ENCODE measurements around the gene ZNF497. TPM values are rescaled to one million over a fixed set of nuclear protein-coding genes. Genes with fewer than 3 reads are reported as not detected.

The ZNF497 gene
- total RNA-seq (2022; extraction: Qiagen RNA extraction; ENCODE audit: low read depth), result 0.80 to 1.8 TPM (median 1.5 TPM) in 5 replicates

DNA sequence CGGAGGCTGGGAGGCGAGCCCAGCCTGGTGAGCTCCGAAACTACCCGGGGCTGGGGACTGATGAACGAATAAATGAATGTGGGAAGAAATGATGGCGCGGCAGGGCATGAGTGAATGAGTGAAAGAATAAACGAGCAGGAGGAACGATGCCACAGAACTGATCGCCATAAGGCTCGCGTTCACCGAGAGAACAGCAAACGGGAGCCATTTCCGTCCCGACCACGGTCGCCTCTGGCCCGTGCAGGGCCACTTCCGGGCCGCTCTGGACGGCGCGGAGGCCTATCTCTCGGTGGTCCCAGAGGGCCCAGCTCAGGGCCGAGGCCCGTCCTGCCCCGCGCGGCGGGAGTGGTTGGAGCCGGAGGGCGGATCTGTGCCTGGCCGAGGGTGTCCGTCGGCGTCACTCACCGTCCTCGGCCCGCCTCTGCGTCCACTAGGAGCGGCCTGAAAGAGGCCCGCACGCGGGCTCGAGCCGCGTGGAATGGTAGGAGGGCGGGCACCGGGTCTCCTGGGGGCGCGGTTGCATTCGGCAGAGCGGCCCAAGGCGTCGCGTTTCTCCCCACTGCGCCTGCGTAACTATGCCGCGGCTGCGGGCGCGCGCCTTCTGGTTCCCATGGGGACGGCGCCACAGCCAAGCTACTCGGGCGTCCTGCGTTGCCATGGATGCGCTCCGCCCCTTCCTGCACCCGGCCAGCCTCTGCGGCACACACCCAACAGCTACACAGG lies at the start of gene ZNF497:
TSS of gene ZNF497 (minus strand) at position 480 of the 723 bp plus-strand sequence. CDS start 5,116 bp downstream, outside the sequence.

DNA sequence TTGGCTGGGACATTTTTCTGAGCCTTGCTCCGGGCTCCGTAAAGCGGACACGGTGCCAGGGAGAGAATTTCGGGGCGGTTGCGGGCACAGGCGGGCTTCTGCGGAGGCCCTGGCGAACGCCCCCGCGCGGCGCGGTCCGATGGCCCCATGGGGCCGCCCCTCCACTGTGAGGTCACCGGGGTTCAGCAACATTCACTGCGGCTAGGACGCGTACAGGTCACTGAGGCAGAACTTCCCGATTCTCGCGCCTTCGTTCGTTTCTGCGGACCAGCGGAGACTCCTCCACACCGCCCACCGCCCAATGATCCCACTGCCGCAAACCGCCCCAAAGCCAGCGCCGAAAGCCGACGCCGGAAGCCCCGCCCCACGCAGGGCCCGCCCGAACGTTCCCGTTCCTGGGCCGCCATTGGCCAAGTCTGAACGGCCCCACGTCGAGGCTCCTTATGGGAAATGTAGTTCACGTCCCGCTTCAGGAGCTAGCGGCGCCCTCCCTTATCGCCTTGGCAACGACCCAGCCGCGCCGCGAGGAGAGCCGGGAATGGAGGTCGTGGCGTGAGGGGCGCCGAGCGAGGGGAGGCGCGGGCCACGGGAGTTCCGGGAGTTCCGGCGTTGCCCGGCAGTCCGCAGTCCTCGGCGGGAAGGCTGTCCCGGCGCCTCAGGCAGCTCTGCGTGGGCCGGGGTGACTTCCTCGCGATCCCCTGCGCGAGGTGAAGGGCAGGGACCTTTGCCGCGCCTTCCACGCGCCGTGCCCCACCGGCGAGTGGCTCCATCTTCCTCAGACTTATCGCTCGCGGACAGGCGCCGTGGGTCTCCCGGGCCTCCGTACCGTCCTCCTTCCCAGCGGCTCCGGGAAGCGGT lies 45.8 kb upstream of the ZNF497 start, which contains the start of gene ZNF584:
TSS of gene ZNF584 (plus strand) at position 498 of the 858 bp plus-strand sequence. CDS start 499 bp downstream, outside the sequence.

DNA sequence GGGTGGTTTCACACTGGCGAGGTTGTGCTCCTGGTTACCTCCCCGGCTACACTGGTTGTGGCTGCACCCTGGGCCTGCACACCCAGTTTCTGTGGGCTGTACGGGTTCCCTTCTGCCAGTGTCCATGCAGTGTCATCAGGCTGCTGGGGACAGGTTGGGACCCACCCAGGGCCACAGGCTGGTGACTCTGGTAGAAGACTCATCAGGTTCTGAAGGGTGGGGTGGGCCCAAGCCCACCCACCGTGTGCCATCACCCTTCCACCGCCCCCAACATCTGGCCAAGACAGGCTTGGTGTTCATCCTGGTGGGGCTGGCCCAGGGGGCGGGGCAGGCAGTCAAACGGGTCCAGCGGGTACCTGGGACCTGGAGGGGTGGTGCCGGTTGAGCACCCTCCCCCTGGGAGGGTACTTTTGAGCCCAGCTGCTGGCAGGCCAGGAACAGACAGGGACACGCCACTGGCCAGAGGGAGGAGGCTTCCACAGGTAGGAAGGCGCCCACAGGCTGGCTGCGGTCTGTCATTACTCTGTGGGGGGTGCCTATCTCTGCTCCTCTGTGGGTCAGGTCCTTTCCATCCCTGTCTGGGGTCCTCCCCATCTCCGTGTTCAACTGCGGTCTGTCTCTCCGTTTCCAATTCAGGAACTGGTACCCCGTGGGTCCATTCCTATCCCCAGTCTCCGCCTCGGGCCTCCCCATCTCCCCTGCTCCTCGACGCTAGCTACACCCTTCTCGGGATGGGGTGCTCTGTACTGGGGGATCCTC lies 32.8 kb upstream of the ZNF497 start, which contains the start of gene RNF225:
TSS of gene RNF225 (plus strand) at position 437 of the 759 bp plus-strand sequence. CDS start 434 bp downstream, outside the sequence.

DNA sequence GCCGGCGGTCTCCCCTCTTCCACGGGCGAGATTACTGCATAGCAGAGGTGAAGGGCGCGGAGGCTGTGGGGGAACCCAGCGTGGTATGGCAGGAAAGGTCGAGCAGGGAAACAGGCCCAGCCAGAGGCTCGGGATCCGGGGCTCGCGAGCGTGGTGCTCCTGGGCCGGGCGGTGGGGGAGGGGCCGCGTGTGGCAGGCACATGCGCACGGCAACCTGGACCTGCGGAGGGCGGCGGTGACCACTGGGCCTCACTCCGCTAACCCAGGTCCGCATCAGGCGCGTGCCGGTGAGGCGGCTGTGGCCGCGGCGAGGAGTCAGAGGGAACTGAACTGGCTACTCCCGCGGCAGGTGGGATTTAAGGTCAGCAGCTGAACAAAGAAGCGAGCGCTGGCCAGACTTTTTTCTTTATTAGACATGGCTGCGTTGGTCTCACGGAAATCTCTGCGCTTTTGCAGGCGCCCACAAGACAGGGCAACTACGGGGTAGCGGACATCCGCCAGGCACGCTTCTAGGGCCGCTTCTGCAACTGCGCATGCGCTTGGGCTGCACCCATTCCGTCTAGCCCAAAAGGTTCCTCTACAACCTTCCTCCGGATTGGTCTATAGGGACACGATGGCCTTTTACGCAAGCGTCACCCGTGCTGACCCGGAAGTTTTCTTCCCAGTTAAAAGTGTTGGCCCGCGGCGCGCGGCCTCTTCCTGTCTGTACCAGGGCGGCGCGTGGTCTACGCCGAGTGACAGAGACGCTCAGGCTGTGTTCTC lies 24.2 kb upstream of the ZNF497 start, which contains the start of gene RPS5:
TSS of gene RPS5 (plus strand) at position 694 of the 762 bp plus-strand sequence. CDS start 869 bp downstream, outside the sequence.

DNA sequence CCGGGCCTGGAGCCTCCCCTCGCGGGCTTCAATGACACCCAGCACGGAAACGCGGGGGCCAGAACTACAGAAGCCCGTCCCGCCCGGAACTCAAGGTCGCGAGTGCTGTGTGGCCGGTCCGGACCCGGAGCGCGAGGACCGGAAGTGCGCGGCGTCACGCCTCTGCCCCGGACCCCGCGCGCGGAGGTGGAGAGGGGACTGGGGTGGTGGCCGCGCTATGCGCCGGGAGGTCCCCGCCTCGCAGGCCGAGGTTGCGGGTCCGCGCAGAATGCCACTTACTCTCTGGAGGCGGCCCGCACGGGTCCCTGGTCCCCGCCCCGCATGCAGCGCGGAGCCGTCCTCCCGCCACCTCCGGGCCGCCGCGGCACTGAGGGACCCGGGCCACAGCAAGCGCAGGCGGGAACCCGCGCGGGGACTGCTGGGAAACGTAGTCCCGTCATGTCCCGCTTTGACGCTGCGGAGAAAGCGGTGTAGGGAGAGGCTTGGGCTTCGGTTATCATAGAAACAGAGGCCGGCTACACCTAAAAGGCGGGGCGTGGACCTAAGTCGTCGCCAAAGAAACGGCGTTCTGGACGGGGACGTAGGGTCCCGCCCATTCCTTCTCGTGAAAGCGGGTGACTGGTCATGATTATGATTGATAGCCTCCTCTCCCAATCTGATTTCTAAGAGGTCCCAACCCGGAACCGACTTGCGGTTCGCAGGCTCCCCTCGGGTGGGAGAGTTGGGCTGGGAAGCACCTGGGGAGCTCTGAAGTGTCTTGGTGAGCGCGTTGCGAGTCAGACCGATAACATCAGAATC lies 18.3 kb upstream of the ZNF497 start, which contains the start of gene ZNF837:
TSS of gene ZNF837 (minus strand) at position 369 of the 798 bp plus-strand sequence. CDS start 11,698 bp downstream, outside the sequence.

DNA sequence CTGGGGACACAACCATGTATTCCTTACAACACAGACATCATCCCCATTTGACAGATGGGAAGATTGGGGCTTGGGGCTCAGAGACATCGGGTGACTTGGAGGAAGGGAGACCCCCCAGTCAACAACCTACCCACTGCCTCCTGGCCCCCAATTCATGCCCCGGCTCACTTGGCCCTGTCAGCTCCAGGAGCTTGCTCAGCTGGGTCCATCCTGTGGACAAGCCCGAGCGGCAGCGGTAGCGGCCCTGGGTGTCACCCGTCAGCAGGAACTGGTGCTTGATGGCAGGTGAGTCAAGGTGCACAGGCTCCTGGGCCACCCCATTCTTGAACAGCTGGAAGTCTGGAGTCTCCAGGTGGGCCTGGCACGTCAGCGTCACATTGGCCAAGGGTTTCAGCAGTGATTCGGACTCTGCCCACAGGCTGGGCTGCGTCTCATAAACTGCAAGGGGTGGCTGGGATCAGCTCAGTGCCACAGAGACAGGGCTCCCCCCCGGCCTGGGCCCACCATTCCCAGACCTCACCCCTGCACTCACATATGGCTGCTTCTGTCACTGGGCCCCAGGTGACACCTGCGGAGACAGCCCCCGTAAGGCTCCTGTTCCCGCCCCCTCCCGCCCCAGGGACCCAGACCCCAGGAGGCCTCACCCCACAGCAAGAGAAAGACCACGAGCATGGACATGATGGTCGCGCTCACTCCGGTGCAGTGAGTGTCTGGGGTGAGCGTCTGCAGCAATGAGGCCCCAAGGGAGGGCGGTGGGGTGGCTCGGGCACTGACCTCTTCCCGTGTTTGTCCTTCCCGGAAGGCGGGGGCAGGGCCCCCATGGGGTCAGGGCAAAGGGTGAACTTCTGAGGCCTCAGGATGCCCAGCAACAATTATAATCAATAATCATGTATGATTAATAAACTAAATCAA lies 9.5 kb downstream of the ZNF497 start, which contains the start of gene A1BG:
TSS of gene A1BG (minus strand) at position 733 of the 912 bp plus-strand sequence. CDS start at position 678, 55 bp downstream.

DNA sequence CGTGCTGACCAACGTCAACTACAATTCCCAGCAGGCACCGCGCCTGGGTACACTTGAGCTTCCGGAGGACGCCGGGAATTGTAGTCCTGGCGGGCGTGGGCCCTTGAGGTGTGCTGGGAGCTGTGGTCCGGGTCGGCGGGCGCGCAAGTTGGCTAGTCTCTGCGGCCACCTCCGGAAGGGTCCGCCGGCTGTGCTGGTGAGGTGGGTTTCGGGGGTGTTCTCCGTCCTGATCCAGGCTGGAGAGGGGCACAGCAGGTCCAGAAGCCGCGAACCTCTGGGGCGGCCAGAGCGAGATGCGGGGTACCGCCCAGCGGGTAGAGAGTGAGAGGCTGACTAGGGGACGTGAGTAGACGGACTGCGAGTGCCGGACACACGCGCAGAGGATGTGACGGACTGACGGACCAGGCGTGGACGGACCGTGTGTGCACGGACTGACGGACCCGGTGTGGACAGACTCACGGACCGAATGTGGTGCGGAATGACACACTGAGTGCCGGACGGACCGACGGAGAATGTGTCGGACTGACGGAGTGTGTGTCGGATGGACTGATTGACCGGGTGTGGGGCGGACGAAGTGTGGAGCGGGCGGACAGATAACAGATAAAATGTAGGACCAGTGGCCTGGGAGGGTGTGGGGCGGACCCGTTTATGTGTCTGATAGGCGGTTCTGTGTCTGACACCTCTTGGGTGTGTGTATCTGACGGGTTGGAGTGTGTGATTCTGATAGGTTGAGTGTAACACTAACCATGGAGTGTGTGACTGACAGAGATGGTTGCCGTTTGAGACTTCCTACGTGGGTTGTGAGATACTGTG lies 35.4 kb downstream of the ZNF497 start, which contains the start of gene ZSCAN22:
TSS of gene ZSCAN22 (plus strand) at position 81 of the 813 bp plus-strand sequence. CDS start 7,809 bp downstream, outside the sequence.

DNA sequence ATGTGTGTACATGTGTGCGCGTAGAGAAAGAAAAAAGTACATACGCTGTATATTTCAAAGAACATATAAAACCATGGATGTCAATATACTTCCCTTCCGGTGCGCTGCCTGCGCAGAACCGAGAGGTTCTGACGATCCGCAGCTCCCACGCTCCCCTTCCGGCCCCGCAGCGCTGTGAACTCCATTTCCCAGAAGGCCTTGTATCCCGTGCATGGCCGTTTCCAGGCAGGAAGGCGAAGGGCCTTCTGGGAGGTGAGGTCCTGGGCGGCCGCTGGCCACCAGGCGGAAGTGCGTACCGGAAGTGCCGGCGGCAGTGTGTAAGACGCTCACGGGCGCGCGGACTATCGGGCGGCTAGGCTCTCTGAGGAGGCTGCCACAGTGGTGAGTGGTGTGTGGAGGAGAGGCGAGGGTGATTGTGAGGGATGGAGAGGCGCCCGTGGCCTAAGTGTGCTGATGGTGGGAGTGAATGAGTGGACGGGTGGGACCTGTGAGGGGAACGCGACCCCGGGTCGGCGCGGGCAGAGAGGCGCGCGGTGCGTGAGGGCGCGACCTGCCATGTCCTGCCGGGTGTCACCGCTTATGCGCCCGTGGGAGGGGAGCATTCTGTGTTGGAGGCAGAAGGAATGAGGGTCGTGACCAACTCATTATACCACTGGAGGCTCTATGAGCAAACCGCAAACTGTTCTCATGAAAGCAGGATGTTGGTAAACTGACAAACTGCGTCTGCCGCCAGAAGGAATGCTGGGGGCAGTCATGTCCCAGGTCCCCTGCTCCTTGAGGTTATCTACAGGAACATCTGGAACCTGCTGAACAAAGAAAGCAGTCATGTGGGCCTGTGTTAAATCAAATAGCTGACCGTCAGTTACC lies 57.3 kb downstream of the ZNF497 start, which contains the start of gene ERVK3-1:
TSS of gene ERVK3-1 (plus strand) at position 313 of the 867 bp plus-strand sequence. CDS start 6,792 bp downstream, outside the sequence.

Other genes with a start within 250 kb of the ZNF497 start
- 2.6 to 3.4 TPM (median 3.0 TPM) in 5 replicates for gene ZNF329, start 212.0 kb downstream of the ZNF497 start, total RNA-seq (2022; extraction: Qiagen RNA extraction; ENCODE audit: low read depth)
- 11.6 to 15.7 TPM (median 13.2 TPM) in 5 replicates for gene ZNF274, start 179.7 kb downstream of the ZNF497 start, total RNA-seq (2022; extraction: Qiagen RNA extraction; ENCODE audit: low read depth)
- 16.8 to 28.0 TPM (median 18.4 TPM) in 5 replicates for gene ZNF544, start 133.8 kb downstream of the ZNF497 start, total RNA-seq (2022; extraction: Qiagen RNA extraction; ENCODE audit: low read depth)
- gene ZNF8, start 83.8 kb downstream of the ZNF497 start, total RNA-seq (2022; extraction: Qiagen RNA extraction; ENCODE audit: low read depth), result 0.92 to 1.4 TPM (median 1.2 TPM) in 5 replicates
- gene ERVK3-1, start 57.4 kb downstream of the ZNF497 start, total RNA-seq (2022; extraction: Qiagen RNA extraction; ENCODE audit: low read depth), result 89.1 to 120 TPM (median 93.3 TPM) in 5 replicates
- 2.4 to 3.0 TPM (median 2.6 TPM) in 5 replicates for gene ZSCAN22, start 35.8 kb downstream of the ZNF497 start, total RNA-seq (2022; extraction: Qiagen RNA extraction; ENCODE audit: low read depth)
- 8.1 to 17.1 TPM (median 13.2 TPM) in 5 replicates for gene A1BG, start 9.3 kb downstream of the ZNF497 start, total RNA-seq (2022; extraction: Qiagen RNA extraction; ENCODE audit: low read depth)
- gene ZNF837, start 18.3 kb upstream of the ZNF497 start, total RNA-seq (2022; extraction: Qiagen RNA extraction; ENCODE audit: low read depth), result 0.79 to 1.8 TPM (median 1.5 TPM) in 5 replicates
- 2,154 to 2,606 TPM (median 2,462 TPM) in 5 replicates for gene RPS5, start 24.5 kb upstream of the ZNF497 start, total RNA-seq (2022; extraction: Qiagen RNA extraction; ENCODE audit: low read depth)
- 0.23 to 0.63 TPM (median 0.27 TPM) in 3 of 5 replicates, not detected in the others for gene RNF225, start 32.9 kb upstream of the ZNF497 start, total RNA-seq (2022; extraction: Qiagen RNA extraction; ENCODE audit: low read depth)
- gene ZNF584, start 45.9 kb upstream of the ZNF497 start, total RNA-seq (2022; extraction: Qiagen RNA extraction; ENCODE audit: low read depth), result 17.9 to 21.0 TPM (median 19.6 TPM) in 5 replicates
- gene ZNF132, start 77.4 kb upstream of the ZNF497 start, total RNA-seq (2022; extraction: Qiagen RNA extraction; ENCODE audit: low read depth), result 0.09 to 0.16 TPM (median 0.12 TPM) in 4 of 5 replicates, not detected in the other
- 5.4 to 7.6 TPM (median 6.7 TPM) in 5 replicates for gene ZNF324B, start 88.9 kb upstream of the ZNF497 start, total RNA-seq (2022; extraction: Qiagen RNA extraction; ENCODE audit: low read depth)
- gene ZNF324, start 104.3 kb upstream of the ZNF497 start, total RNA-seq (2022; extraction: Qiagen RNA extraction; ENCODE audit: low read depth), result 8.5 to 10.1 TPM (median 9.6 TPM) in 5 replicates
- gene ZNF446, start 113.6 kb upstream of the ZNF497 start, total RNA-seq (2022; extraction: Qiagen RNA extraction; ENCODE audit: low read depth), result 10.8 to 14.0 TPM (median 11.5 TPM) in 5 replicates
- 20.2 to 31.0 TPM (median 29.2 TPM) in 5 replicates for gene SLC27A5, start 149.2 kb upstream of the ZNF497 start, total RNA-seq (2022; extraction: Qiagen RNA extraction; ENCODE audit: low read depth)
- 11.1 to 21.2 TPM (median 17.9 TPM) in 5 replicates for gene ZBTB45, start 157.1 kb upstream of the ZNF497 start, total RNA-seq (2022; extraction: Qiagen RNA extraction; ENCODE audit: low read depth)
- gene TRIM28, start 181.3 kb upstream of the ZNF497 start, total RNA-seq (2022; extraction: Qiagen RNA extraction; ENCODE audit: low read depth), result 618 to 908 TPM (median 657 TPM) in 5 replicates
- gene CHMP2A, start 192.4 kb upstream of the ZNF497 start, total RNA-seq (2022; extraction: Qiagen RNA extraction; ENCODE audit: low read depth), result 187 to 221 TPM (median 197 TPM) in 5 replicates
- 139 to 187 TPM (median 143 TPM) in 5 replicates for gene UBE2M, start 195.9 kb upstream of the ZNF497 start, total RNA-seq (2022; extraction: Qiagen RNA extraction; ENCODE audit: low read depth)
- 9.0 to 18.1 TPM (median 14.8 TPM) in 5 replicates for gene MZF1, start 210.6 kb upstream of the ZNF497 start, total RNA-seq (2022; extraction: Qiagen RNA extraction; ENCODE audit: low read depth)

Measured in A549 treated with RU486 at 1 μM for 4 hours (cell line).